ENCODE results near the gene ABHD15. TPM values are rescaled to one million over a fixed set of nuclear protein-coding genes. Genes with fewer than 3 reads are reported as not detected.
A peak's percentile ranks its signal among the peaks of the same experiment; 100 is the strongest.

Gene ABHD15
- total and polyA plus RNA-seq, 2 donors (not counting 3 experiments of a cell fraction or from before 2014, with no cell fraction given) = 3.8 to 5.6 TPM

GRCh38 chr17:29615492-29616299 lies 48.9 kb upstream of the ABHD15 start:
- H3K79me2 ChIP-seq (ENCODE audit: control insufficient read depth, insufficient read depth, low read length) = no peaks in the 10 kb centered on the region
- peaks cover 0 to 1% of the 10 kb centered on the region in 2 experiments for H3K36me3 ChIP-seq (ENCODE audit: control insufficient read depth in 2 of 2, extremely low read depth in 1 of 2, insufficient read depth in 2 of 2, low read length in 2 of 2)
- H3K4me3 ChIP-seq (replicated peaks in 1 of 3; ENCODE audit: insufficient read depth in 1 of 3, low read depth in 1 of 3, low read length in 3 of 3) = peak overlapping the region in 2 of 3 experiments; percentile 18 to 28
- no TSS peak for BruUV-seq (replicated peaks)
- dilution Hi-C loops (cut with MboI; ENCODE audit: extremely low pct_ligation_motif_present, low sequenced_read_pairs) (no loop called here), intact Hi-C loops (cut with micrococcal nuclease) (loop anchor here (1.0 to 5.0 kb wide), 3 partner anchors 48 to 478 kb away; partner anchors contain the start of genes ABHD15 and TP53I13)
- peak overlapping the region; percentile 89 for H2AFZ ChIP-seq (ENCODE audit: low read depth, low read length)
- TF ChIP-seq POLR2AphosphoS5 (IDR thresholded peaks at IDR 0.05; ENCODE audit: insufficient read depth, low read depth, low read length) (peak; percentile 79), JUN (IDR thresholded peaks at IDR 0.05; ENCODE audit: borderline replicate concordance, insufficient read depth, insufficient read length, low read depth) (no peak), MYC (IDR thresholded peaks at IDR 0.05; ENCODE audit: low read depth, low read length) (no peak), EZH2 (IDR thresholded peaks at IDR 0.05; ENCODE audit: borderline replicate concordance, low read depth, low read length, severe bottlenecking) (no peak), CTCF (IDR thresholded peaks at IDR 0.05; ENCODE audit: extremely low read depth in 1 of 2, insufficient read depth in 1 of 2, low read depth in 1 of 2, low read length in 2 of 2) (peak in 1 of 2 donors; percentile 2), FOS (IDR thresholded peaks at IDR 0.05; ENCODE audit: borderline replicate concordance, insufficient read depth, low read length) (no peak), MAX (IDR thresholded peaks at IDR 0.05; ENCODE audit: insufficient read depth, insufficient read length) (peak; percentile 9), POLR2A (IDR thresholded peaks at IDR 0.05; ENCODE audit: low read depth, low read length) (peak; percentile 75), GATA2 (IDR thresholded peaks at IDR 0.05; ENCODE audit: insufficient read depth, insufficient read length, low read depth, low read length) (no peak)
- H3K9me1 ChIP-seq (replicated peaks; ENCODE audit: control insufficient read depth, extremely low read depth, insufficient read depth, low read length) = no peaks in the 10 kb centered on the region
- H4K20me1 ChIP-seq (replicated peaks; ENCODE audit: control insufficient read depth, extremely low read depth, insufficient read depth, low read length) = no peaks in the 10 kb centered on the region
- DNase-seq (ENCODE audit: low read depth, low spot score) (peak; percentile 87), FAIRE-seq (peak; percentile 87)
- no peak overlapping the region for H3K9ac ChIP-seq (replicated peaks; ENCODE audit: extremely low read depth, insufficient read depth, low read length)
- peak overlapping the region; percentile 67 for H3K4me2 ChIP-seq (ENCODE audit: insufficient read depth, low read length)
- no peaks in the 10 kb centered on the region for H3K27me3 ChIP-seq (ENCODE audit: control insufficient read depth in 2 of 2, insufficient read depth in 2 of 2, low read length in 2 of 2)
- no peaks in the 10 kb centered on the region for H3K9me3 ChIP-seq (replicated peaks; ENCODE audit: control insufficient read depth, insufficient read depth, low read length)
- no peak overlapping the region for H3K27ac ChIP-seq (ENCODE audit: insufficient read depth, low read depth, low read length)
- POLR2A ChIA-PET = interaction anchor here (1.6 kb wide), 1 partner anchor 322 kb away, joined by 5 read pairs; the partner anchor contains the start of gene NUFIP2
- CTCF ChIA-PET = interaction anchor here (0.6 to 6.9 kb wide), 16 partner anchors 21 to 492 kb away, joined by 3 to 120 read pairs (median 5); partner anchors contain the start of genes ABHD15, ANKRD13B, SSH2 and TP53I13
- peaks cover 31% of the 10 kb centered on the region for H3K4me1 ChIP-seq (ENCODE audit: control insufficient read depth, extremely low read depth, insufficient read depth, low read length)

Measured in endothelial cell of umbilical vein (primary cell).